ENCODE data around the gene TMEM52.
A peak's percentile ranks its signal among the peaks of the same experiment; 100 is the strongest.

Gene TMEM52

DNA sequence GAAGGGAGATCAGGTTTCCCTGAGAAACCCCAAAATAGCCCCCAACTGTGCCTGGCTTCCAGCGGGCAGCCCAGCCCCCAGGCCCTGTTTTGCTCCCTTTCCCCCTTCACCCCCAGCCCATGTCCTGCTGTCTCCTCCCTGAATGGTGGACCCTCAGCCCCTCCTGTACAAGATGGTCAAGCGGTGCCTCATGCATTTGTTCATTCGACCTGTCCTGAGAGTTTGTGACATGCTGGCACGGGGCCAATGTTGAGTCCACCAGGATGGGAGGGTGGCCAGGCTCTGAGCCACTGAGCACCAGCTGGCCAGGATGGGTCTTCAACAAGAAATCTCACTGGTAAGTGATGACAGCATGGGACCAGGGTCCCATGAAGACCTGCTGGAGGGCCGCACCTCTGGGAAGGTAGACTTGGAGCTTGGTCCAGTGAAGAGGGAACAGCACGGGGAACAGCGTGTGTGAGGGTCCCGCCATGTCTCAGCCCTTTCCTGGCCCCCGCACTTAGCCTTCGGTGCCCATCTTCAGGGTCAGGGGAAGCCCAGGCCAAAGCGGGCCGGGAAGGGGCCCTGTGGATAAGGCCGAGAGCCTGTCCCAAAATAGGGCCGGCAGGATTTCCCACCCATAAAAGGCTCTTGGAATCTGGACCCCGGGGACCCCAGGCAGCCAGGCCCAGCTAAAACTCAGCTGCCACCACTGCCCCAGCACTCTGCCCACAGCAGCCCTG is 3.9 kb downstream of the TMEM52 start, which contains the start of gene CALML6:
CALML6 (plus strand) TSS at position 290 of the 722 bp plus-strand sequence; CDS start at position 311, 21 bp downstream.
- no peak for DNase-seq (ENCODE audit: low read depth)

DNA sequence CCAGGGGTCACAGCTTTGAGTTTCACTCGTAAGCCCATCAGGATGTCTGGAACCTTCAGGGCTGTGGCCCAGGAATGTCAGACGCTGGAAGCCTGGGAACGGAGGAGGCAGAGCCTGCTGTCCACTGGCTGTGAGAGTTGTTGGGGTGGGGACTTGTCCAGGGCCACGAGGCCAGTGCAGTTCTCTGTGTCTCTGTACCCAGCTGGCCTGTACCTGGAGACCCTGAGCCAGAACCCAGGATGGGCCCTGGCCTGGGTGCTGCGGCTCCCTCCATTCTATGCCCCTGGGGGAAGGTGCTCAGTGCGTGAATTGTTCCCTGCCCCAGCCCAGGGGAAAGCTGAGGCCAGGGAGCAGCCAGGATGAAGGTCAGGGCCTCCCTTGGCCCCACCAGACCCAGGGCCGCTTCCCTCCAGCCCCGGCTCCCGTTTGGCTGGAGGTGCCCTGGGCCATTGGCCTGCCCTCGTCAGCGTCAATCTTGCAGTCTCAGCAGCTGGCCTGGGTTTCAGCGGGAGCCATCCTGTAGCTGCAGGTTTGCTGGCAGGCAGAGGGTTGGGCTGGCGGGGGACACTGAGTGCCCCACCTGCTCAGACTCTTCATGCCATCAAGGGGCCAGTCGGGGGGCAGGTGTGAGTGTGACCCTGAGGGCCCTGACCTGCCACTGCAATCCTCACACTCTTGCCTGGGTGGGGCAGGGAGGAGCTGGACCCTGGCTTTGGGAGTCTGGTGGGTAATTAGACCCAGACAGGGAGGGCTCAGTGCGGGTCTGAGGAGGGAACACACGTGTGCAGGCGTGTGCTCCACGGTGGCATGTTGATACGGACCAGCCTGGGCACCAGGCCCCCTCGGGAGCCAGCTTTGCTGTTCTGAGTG is 4.7 kb downstream of the TMEM52 start:
- DNase-seq (ENCODE audit: low read depth): no peak

DNA sequence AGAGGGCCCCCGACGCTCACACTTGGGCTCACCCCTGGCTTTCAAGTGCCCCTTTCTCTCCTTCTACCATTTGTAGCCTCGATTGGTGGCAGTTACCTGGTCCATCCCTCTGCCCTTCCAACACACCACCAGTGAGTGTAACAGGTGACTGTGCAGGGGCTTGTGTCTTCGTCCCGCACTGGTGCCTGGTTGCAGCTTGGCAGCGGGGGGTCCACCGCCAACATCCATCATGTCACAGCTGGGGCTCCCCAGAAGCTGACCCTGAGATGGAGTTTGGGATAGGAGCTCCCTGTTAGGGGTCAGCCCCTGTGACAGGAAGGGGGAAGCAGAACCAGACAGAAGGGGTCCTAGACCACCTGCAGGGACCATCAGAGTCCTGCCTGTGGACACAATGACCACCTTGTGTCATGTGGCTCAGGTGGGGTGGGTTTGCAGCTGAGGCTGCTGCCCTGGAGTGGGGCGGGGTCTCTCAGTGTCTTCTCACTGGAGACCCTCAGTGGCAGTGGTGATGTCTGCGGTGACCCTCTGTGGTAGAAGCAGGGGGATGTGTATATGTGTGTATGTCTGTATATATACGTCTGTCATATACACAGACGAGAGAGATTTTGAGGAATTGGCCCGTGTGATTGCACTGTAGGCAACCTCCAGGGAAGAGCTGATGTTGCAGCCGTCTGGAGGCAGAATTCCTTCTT is 7.6 kb downstream of the TMEM52 start:
- DNase-seq (ENCODE audit: low read depth): no peak

- DNase-seq (ENCODE audit: low read depth): no peak
Observed at GRCh38 chr1:1910651-1911331, 8.3 kb downstream of the TMEM52 start.

DNA sequence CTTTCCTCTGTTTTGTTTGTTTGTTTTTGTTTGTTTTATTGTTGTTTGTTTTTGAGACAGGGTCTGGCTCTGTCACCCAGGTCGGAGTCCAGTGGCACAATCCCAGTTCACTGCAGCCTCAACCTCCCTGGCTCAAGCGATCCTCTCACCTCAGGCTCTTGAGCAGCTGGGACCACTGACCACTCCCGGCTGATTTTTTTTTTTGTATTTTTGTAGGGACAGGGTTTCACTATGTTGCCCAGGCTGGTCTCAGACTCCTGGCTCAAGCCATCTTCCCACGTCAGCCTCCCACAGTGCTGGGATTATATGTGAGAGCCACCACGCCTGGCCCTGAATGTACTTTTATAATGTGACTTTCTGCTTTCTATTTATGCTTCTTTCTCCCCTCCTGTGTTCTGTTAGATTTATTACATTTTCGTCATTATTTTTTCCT is 9.0 kb downstream of the TMEM52 start:
- no peak for DNase-seq (ENCODE audit: low read depth)

- no peak for DNase-seq (ENCODE audit: low read depth)
Observed at GRCh38 chr1:1908506-1908791, 10.6 kb downstream of the TMEM52 start.

GRCh38 chr1:1907098-1907736 is 11.9 kb downstream of the TMEM52 start:
- DNase-seq (ENCODE audit: low read depth): no peak

DNA sequence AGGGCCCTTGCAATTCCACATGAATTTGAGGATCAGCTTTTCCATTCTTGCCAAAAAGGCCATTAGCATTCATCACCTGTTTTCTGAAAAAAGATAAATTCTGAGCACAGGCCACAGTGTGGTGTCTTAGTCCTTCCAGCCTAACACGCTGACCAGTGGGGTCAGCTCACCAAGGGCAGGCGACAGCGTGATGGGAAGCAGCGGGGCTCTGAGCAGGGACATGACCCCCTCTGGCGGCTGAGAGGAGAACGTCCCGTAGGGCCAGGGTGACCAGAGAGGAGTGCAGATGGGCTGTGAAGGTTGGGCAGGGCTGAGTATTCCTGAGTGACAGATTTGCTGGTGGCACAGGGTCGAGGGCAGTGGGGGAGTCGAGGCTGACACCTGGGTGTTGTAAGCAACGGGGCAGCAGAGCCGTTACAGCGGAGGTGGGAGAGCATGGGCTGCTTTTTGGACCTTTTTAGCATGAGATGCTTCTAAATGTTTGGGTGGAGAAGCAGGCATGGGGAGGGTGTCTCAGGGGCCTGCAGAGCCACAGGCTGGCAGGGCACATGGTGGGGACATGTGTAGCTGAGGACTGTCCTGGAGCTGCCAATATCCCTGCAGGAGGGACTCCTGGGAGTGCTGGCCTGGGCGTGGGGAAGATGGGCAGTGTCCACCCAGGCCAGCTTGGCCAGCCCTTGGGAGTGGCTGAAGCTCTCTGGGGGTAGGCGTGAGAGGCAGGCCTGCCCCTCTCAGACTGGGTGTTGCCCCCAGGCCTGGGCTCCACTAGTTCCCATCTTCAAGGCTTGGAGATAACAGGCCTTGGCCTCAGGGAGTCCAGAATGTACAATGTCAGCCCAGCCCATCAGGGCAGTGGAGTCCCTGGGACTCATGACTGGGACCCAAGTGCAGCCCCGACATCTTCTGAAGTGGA is 12.6 kb downstream of the TMEM52 start:
- peak; percentile 50 for DNase-seq (ENCODE audit: low read depth)

GRCh38 chr1:1903224-1903623 is 15.9 kb downstream of the TMEM52 start:
- DNase-seq (ENCODE audit: low read depth): no peak

GRCh38 chr1:1901641-1902294 is 17.3 kb downstream of the TMEM52 start:
- no peak for DNase-seq (ENCODE audit: low read depth)

GRCh38 chr1:1900883-1901640 is 18.0 kb downstream of the TMEM52 start:
- DNase-seq (ENCODE audit: low read depth): no peak

- DNase-seq (ENCODE audit: low read depth): no peak
Observed at GRCh38 chr1:1899967-1900327, 19.1 kb downstream of the TMEM52 start.

GRCh38 chr1:1899266-1899966 is 19.7 kb downstream of the TMEM52 start:
- DNase-seq (ENCODE audit: low read depth): no peak

- no peak for DNase-seq (ENCODE audit: low read depth)
Observed at GRCh38 chr1:1898246-1898933, 20.7 kb downstream of the TMEM52 start.

GRCh38 chr1:1895456-1896336 is 23.4 kb downstream of the TMEM52 start:
- no peak for DNase-seq (ENCODE audit: low read depth)

DNA sequence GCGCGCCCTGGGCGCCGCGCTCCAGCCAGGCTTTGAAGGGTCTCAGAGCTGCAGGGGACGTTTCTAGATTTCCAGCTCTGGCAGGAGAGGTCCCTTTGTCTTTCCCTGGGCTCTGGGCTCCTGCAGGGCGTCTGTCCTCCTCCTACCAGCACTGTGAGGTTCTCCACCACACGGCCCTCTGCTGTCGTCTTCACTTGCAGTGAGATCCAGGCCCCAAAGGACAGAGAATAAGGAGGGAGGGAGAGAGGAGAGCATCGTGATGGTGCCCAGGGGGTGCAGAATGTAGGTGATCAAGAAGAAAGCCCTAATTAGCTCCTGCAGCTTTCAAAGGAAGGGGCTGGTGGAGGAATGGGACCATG is 24.0 kb downstream of the TMEM52 start:
- no peak for DNase-seq (ENCODE audit: low read depth)

DNA sequence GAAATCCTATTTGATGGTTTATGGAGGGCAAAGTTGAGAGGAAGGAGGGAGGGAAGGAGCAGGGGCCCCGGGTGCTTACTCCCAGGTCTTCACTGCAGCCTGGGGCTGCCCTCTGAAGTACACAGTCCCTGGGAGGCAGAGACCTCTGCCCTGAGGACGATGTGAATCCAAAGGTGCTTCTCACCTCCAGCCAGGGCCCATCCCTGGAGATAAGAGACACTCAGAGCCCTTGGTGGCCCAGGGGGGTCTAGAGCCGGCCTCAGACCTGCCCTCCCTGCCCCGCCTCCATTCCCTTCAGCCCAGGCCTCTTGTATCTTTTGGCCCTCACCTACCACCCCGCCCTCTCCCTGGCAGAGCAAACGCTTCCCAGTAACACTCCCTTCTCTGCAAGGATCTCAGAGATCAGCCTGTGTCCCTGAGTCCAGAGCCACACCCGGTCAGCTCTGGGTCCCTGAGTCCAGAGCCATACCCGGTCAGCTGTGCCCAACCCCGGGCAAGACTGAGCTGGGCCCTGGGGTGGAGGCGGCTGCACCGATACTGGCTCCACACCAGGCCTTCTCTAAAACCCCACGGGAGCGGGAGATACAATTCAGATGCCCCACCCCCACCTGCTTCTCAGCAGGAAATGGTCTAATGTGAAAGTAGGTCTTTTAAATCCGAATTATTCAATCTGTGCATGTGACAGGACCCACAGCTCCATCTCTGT is 24.6 kb downstream of the TMEM52 start:
- no peak for DNase-seq (ENCODE audit: low read depth)

Data from stimulated activated CD8-positive, alpha-beta memory T cell treated with anti-CD3 and anti-CD28 coated beads, Interleukin-12 subunit alpha, Interleukin-12 subunit beta, amount 100 ng/mL, for 1 hour (primary cell).